Activated naive CD8-positive, alpha-beta T cell (primary cell): ENCODE data around the gene NCAPH2.
A peak's percentile ranks its signal among the peaks of the same experiment; 100 is the strongest.
"Not testable (repeated sequence)": the region's sequence is repeated elsewhere in the genome, so short reads cannot be mapped to it uniquely, and the experiment has no call there.

Experiments
- H3K27ac Mint-ChIP-seq: one replicate; pipeline ENCODE4 v1.8.0; 2021; ENCODE audit warnings: mixed read lengths
- H3K27me3 Mint-ChIP-seq: one replicate; pipeline ENCODE4 v1.8.0; 2021; ENCODE audit warnings: mixed read lengths
- H3K36me3 Mint-ChIP-seq: one replicate; pipeline ENCODE4 v1.8.0; 2021; ENCODE audit warnings: mixed read lengths
- H3K4me1 Mint-ChIP-seq: one replicate; pipeline ENCODE4 v1.8.0; 2021; ENCODE audit warnings: low read depth, mixed read lengths
- H3K4me3 Mint-ChIP-seq: one replicate; pipeline ENCODE4 v1.8.0; 2021; ENCODE audit warnings: mild to moderate bottlenecking, mixed read lengths
- H3K9me3 Mint-ChIP-seq: one replicate; pipeline ENCODE4 v1.8.0; 2021; ENCODE audit warnings: low read depth, mixed read lengths

NCAPH2 gene

DNA sequence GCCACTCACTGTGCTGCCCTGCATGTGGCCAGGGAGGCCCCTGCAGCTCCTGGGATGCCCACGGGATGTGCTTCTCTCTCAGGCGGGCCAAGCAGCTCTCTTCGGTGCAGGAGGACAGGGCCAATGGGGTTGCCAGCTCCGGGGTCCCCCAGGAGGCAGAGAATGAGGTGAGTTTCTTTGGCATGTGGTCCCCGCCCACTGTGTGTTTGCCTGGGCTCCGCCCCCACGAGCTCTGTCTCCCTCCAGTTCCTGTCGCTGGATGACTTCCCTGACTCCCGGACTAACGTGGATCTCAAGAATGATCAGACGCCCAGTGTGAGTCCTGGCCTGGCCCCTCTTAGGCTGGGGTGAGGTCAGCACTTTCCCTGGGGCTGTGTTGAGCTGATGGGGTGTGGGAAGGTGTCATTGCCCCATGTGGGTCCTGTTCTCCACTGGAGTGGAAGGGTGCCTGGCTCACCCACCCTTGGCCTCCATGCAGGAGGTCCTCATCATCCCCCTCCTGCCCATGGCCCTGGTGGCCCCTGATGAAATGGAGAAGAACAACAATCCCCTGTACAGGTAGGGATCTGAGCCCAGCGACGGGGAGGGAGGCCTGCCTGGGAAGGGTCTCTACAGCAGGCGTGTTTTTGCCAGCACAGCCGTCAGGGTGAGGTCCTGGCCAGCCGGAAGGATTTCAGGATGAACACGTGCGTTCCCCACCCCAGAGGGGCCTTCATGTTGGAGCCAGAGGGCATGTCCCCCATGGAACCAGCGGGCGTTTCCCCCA lies 9.7 kb downstream of the NCAPH2 start:
- Mint-ChIP-seq H3K36me3 (no peaks in the 10 kb centered on the region), H3K4me1 (peaks cover 8% of the 10 kb centered on the region), H3K4me3 (no peak overlapping the region), H3K9me3 (no peaks in the 10 kb centered on the region), H3K27ac (no peak overlapping the region), H3K27me3 (no peaks in the 10 kb centered on the region)

GRCh38 chr22:50518606-50519005 lies 10.6 kb downstream of the NCAPH2 start:
- H3K27ac Mint-ChIP-seq: no peak overlapping the region
- H3K4me3 Mint-ChIP-seq: no peak overlapping the region
- no peaks in the 10 kb centered on the region for H3K9me3 Mint-ChIP-seq
- H3K36me3 Mint-ChIP-seq: no peaks in the 10 kb centered on the region
- peaks cover 9% of the 10 kb centered on the region for H3K4me1 Mint-ChIP-seq
- H3K27me3 Mint-ChIP-seq: no peaks in the 10 kb centered on the region

GRCh38 chr22:50519151-50519550 lies 11.1 kb downstream of the NCAPH2 start:
- peaks cover 8% of the 10 kb centered on the region for H3K4me1 Mint-ChIP-seq
- H3K4me3 Mint-ChIP-seq: no peak overlapping the region
- H3K27me3 Mint-ChIP-seq: no peaks in the 10 kb centered on the region
- no peaks in the 10 kb centered on the region for H3K9me3 Mint-ChIP-seq
- no peaks in the 10 kb centered on the region for H3K36me3 Mint-ChIP-seq
- no peak overlapping the region for H3K27ac Mint-ChIP-seq

- not testable (repeated sequence) for H3K27ac Mint-ChIP-seq, H3K36me3 Mint-ChIP-seq
Measured at GRCh38 chr22:50520184-50520583, 12.2 kb downstream of the NCAPH2 start.

GRCh38 chr22:50520826-50521453 lies 12.9 kb downstream of the NCAPH2 start:
- H3K36me3 Mint-ChIP-seq: peaks cover 2% of the 10 kb centered on the region
- H3K4me1 Mint-ChIP-seq: peaks cover 7% of the 10 kb centered on the region
- no peak overlapping the region for H3K4me3 Mint-ChIP-seq
- H3K9me3 Mint-ChIP-seq: no peaks in the 10 kb centered on the region
- no peaks in the 10 kb centered on the region for H3K27me3 Mint-ChIP-seq
- H3K27ac Mint-ChIP-seq: no peak overlapping the region

More at GRCh38 chr22:50520184-50520583, 12.2 kb downstream of the NCAPH2 start:
- not testable (repeated sequence) for H3K4me1 Mint-ChIP-seq, H3K27me3 Mint-ChIP-seq, H3K4me3 Mint-ChIP-seq, H3K9me3 Mint-ChIP-seq

- no peaks in the 10 kb centered on the region for H3K27me3 Mint-ChIP-seq
- H3K36me3 Mint-ChIP-seq: peaks cover 2% of the 10 kb centered on the region
- peaks cover 7% of the 10 kb centered on the region for H3K4me1 Mint-ChIP-seq
- no peaks in the 10 kb centered on the region for H3K9me3 Mint-ChIP-seq
- H3K4me3 Mint-ChIP-seq: no peak overlapping the region
- H3K27ac Mint-ChIP-seq: no peak overlapping the region
Measured at GRCh38 chr22:50521710-50522109, 13.7 kb downstream of the NCAPH2 start.

DNA sequence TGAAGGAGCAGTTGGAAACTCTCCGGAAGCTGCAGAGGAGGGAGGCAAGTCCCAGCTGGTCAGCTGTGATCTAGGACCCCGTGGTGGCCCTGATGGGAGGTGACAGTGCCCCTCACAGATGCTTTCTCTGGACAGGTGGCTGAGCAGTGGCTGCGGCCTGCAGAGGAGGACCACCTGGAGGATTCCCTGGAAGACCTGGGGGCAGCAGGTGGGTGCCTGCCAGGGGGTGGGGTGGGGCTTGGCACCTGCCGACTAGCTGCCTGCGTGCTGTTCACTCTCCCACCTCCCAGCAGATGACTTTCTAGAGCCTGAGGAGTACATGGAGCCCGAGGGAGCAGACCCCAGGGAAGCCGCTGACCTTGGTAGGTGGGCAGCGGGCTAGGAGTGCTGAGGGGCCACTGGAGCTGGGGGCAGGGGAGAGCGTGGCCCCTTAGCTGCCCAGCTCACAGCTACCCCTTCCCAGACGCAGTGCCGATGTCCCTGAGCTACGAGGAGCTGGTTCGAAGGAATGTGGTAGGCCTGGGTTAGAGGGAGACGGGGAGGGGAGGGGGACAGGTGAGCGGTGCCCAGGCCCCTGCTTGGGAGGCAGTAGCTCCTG lies 14.3 kb downstream of the NCAPH2 start:
- Mint-ChIP-seq H3K27ac (no peak overlapping the region), H3K4me3 (no peak overlapping the region), H3K27me3 (no peaks in the 10 kb centered on the region), H3K36me3 (peaks cover 2% of the 10 kb centered on the region), H3K9me3 (no peaks in the 10 kb centered on the region), H3K4me1 (peaks cover 12% of the 10 kb centered on the region)

GRCh38 chr22:50522806-50523438 lies 14.9 kb downstream of the NCAPH2 start:
- H3K27me3 Mint-ChIP-seq: no peaks in the 10 kb centered on the region
- peaks cover 17% of the 10 kb centered on the region for H3K4me1 Mint-ChIP-seq
- peak overlapping the region; percentile 35 for H3K4me3 Mint-ChIP-seq
- no peaks in the 10 kb centered on the region for H3K9me3 Mint-ChIP-seq
- H3K36me3 Mint-ChIP-seq: peaks cover 2% of the 10 kb centered on the region
- no peak overlapping the region for H3K27ac Mint-ChIP-seq

GRCh38 chr22:50523458-50523805 lies 15.4 kb downstream of the NCAPH2 start:
- peaks cover 21% of the 10 kb centered on the region for H3K4me1 Mint-ChIP-seq
- H3K27me3 Mint-ChIP-seq: no peaks in the 10 kb centered on the region
- H3K9me3 Mint-ChIP-seq: no peaks in the 10 kb centered on the region
- peaks cover 2% of the 10 kb centered on the region for H3K36me3 Mint-ChIP-seq
- H3K27ac Mint-ChIP-seq: no peak overlapping the region
- peak overlapping the region; percentile 35 for H3K4me3 Mint-ChIP-seq

DNA sequence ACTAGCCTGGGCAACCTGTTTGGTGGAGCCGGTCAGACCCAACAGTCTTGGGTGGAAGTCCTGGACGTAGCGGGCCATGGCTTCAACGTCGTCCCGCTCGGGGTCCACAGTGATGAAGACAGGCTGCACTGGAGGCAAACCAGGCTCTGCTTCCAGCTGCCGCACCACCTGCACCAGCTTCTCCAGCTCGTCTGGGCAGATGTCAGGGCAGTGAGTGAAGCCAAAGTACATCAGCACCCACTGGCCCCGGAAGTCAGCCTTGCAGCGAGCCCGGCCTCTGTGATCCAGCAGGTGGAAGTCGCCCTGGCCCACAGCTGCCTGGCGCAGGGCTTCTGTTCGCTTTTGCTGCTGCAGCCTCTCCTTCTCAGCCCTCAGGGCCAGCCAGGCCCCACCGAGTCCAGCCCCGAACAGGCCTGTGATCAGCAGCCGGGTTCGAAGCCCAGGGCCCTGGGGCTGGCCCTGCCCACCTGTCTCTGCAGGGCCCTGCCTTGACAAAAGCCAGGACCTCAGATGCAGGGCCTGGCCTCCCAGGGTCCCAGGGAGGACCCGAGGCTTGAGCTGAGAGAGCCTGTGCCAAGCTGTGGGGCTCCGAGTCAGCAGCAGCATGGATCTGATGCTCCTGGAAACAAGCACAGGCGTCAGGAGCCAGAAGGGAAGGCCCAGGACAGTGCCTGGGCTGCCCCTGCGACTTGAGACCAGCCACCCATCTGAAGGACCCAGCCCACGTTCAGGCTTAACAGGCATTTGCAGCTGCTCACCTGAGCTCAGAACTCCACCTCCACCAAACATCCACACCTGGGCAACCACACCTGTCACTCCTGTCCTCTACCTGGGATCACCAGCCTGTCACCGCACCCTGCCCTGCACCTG lies 16.0 kb downstream of the NCAPH2 start:
- Mint-ChIP-seq H3K4me1 (peaks cover 23% of the 10 kb centered on the region), H3K9me3 (no peaks in the 10 kb centered on the region), H3K27me3 (no peaks in the 10 kb centered on the region), H3K36me3 (peaks cover 2% of the 10 kb centered on the region), H3K27ac (peak overlapping the region; percentile 59), H3K4me3 (peak overlapping the region; percentile 90)

- peaks cover 23% of the 10 kb centered on the region for H3K4me1 Mint-ChIP-seq
- H3K4me3 Mint-ChIP-seq: peak overlapping the region; percentile 90
- peaks cover 2% of the 10 kb centered on the region for H3K36me3 Mint-ChIP-seq
- no peaks in the 10 kb centered on the region for H3K9me3 Mint-ChIP-seq
- H3K27me3 Mint-ChIP-seq: no peaks in the 10 kb centered on the region
- peak overlapping the region; percentile 59 for H3K27ac Mint-ChIP-seq
Measured at GRCh38 chr22:50524676-50525103, 16.7 kb downstream of the NCAPH2 start.

- H3K36me3 Mint-ChIP-seq: peaks cover 2% of the 10 kb centered on the region
- peaks cover 23% of the 10 kb centered on the region for H3K4me1 Mint-ChIP-seq
- peak within 1 kb of the TSS; percentile 90 for H3K4me3 Mint-ChIP-seq
- H3K27ac Mint-ChIP-seq: peak within 1 kb of the TSS; percentile 61
- no peaks in the 10 kb centered on the region for H3K27me3 Mint-ChIP-seq
- H3K9me3 Mint-ChIP-seq: no peaks in the 10 kb centered on the region
Measured at GRCh38 chr22:50525104-50525857, 17.3 kb downstream of the NCAPH2 start, which contains the start of gene SCO2. Gene SCO2, minus strand, starts transcription at chr22:50525598. Its CDS starts 1,187 bp downstream, at chr22:50524411.

DNA sequence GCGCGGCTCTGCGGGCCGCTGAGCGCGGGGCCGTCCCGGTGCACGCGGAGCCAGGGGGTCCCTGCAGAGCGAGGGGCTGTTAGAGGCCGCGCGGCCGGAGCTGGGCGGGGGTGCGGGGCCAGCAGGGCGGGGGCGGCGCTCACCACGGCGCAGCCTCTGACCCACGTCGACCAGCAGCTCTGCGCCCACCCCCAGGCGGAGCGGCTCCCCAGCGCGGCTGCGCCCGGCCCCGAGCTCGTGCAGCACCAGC lies 17.8 kb downstream of the NCAPH2 start:
- Mint-ChIP-seq H3K27ac (peak overlapping the region; percentile 61), H3K27me3 (no peaks in the 10 kb centered on the region), H3K36me3 (peaks cover 2% of the 10 kb centered on the region), H3K4me1 (peaks cover 23% of the 10 kb centered on the region), H3K4me3 (peak overlapping the region; percentile 90), H3K9me3 (no peaks in the 10 kb centered on the region)
